GM12892 (cell line): ENCODE data around the gene TXNRD1.

Experiments
- POLR2A ChIP-seq: IDR thresholded peaks from 2 replicates; pipeline ENCODE4 v1.6.1; 2011; ENCODE audit warnings: low read depth, low read length, control low read depth
- POLR2AphosphoS5 ChIP-seq: IDR thresholded peaks from 2 replicates; pipeline ENCODE4 v1.6.1; 2011; ENCODE audit warnings: low read depth, low read length, control low read depth
- TAF1 ChIP-seq: IDR thresholded peaks from 2 replicates; pipeline ENCODE4 v1.6.1; 2011; ENCODE audit warnings: low read depth, mild to moderate bottlenecking, control low read depth, low read length, borderline replicate concordance

DNA sequence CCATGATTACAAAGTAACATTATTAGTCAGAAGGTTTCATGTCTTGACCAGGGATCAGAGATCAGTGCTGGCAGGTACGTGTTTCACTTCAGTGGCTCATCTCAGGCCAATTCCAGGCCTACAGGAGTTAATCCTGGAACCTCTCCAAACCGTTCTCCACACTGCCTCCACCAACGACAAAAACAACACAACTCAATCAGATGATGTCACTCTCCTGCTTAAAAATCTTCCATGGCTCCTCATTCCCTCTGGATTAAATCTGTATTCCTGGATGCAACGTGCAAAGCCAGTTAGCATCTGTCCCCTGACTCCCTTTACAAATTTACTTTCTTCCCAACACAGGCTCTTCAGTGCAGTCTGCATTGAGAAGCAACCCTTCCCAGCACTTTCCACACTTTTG is 34.3 kb upstream of the TXNRD1 start:
- TF ChIP-seq POLR2AphosphoS5: no peak
- TF ChIP-seq POLR2A: no peak
- TF ChIP-seq TAF1: no peak
